K562 (cell line): ENCODE data around the gene POLR2H. TPM values are rescaled to one million over a fixed set of nuclear protein-coding genes. Genes with fewer than 3 reads are reported as not detected.
A peak's percentile ranks its signal among the peaks of the same experiment; 100 is the strongest.

Experiments used
- C11orf30 ChIP-seq: fragments of 450-650 bp; IDR thresholded peaks from 2 replicates; pipeline ENCODE4 v1.6.1; 2016; ENCODE audit warnings: low read depth, mild to moderate bottlenecking
- CEBPB ChIP-seq: fragments of 450-650 bp; IDR thresholded peaks from 2 replicates; pipeline ENCODE4 v1.6.1; 2016; ENCODE audit warnings: missing genetic modification characterization, missing compliant biosample characterization
- CEBPZ ChIP-seq: fragments of 150-350 bp; IDR thresholded peaks from 2 replicates; pipeline ENCODE4 v1.6.1; 2014; ENCODE audit warnings: low read depth, mild to moderate bottlenecking, low read length, borderline replicate concordance
- DLX4 ChIP-seq: fragments of 250-450 bp; sonication (Bioruptor Pico); IDR thresholded peaks from 2 replicates; pipeline ENCODE4 v1.6.1; 2021; ENCODE audit warnings: mild to moderate bottlenecking
- ELF4 ChIP-seq: fragments of 450-650 bp; formaldehyde crosslinking; IDR thresholded peaks from 2 replicates; pipeline ENCODE4 v1.4.0; 2022; ENCODE audit warnings: missing genetic modification characterization
- FOSL1 ChIP-seq: fragments of 200-800 bp; sonication (Bioruptor generic); conservative IDR thresholded peaks from 2 replicates; pipeline ENCODE4 v1.6.1; 2016; ENCODE audit warnings: missing genetic modification characterization, missing compliant biosample characterization
- FOXA1 ChIP-seq: fragments of 450-650 bp; IDR thresholded peaks from 2 replicates; pipeline ENCODE4 v1.6.1; 2016; ENCODE audit warnings: mild to moderate bottlenecking, borderline replicate concordance
- HDAC3 ChIP-seq: fragments of 450-650 bp; IDR thresholded peaks from 2 replicates; pipeline ENCODE4 v1.6.1; 2018; ENCODE audit warnings: borderline replicate concordance, mild to moderate bottlenecking, moderate library complexity; ENCODE audit not compliant: partially characterized antibody
- IRF1 ChIP-seq: sonication (generic); formaldehyde crosslinking; IDR thresholded peaks from 2 replicates; pipeline ENCODE4 v1.8.0; 2022; ENCODE audit warnings: missing genetic modification reagents, mild to moderate bottlenecking, borderline replicate concordance
- JUND ChIP-seq, 2 experiments: IDR thresholded peaks; 2 replicates in 1 of 2; 3 replicates in 1 of 2; pipeline ENCODE4 v1.6.1; 2011; ENCODE audit warnings: borderline replicate concordance in 2 of 2, low read depth in 2 of 2, low read length in 2 of 2, improper control_type of control experiment in 1 of 2, missing biosample characterization in 1 of 2, missing genetic modification characterization in 1 of 2, missing genetic modification reagents in 1 of 2
- KLF10 ChIP-seq: fragments of 250-450 bp; sonication (Bioruptor Pico); IDR thresholded peaks from 2 replicates; pipeline ENCODE4 v1.6.1; 2021; ENCODE audit warnings: matching md5 sums
- MAFF ChIP-seq: IDR thresholded peaks from 2 replicates; pipeline ENCODE4 v1.6.1; 2012; ENCODE audit warnings: low read length, improper control_type of control experiment
- POU5F1 ChIP-seq: fragments of 150-350 bp; IDR thresholded peaks from 2 replicates; pipeline ENCODE4 v1.6.1; 2014; ENCODE audit warnings: borderline replicate concordance, low read length, low read depth, mild to moderate bottlenecking; ENCODE audit not compliant: partially characterized antibody
- TAL1 ChIP-seq: fragments of 450-650 bp; IDR thresholded peaks from 2 replicates; pipeline ENCODE4 v1.6.1; 2016; ENCODE audit warnings: mild to moderate bottlenecking
- ZMIZ1 ChIP-seq, 2 experiments: fragments of 150-350 bp in 1 of 2; IDR thresholded peaks; 2 replicates each; pipeline ENCODE4 v1.6.1; 2012 to 2016; ENCODE audit warnings: low read depth in 2 of 2, low read length in 2 of 2, mild to moderate bottlenecking in 1 of 2, moderate library complexity in 1 of 2
- ZNF12 ChIP-seq: sonication (generic); formaldehyde crosslinking; IDR thresholded peaks from 2 replicates; pipeline ENCODE4 v1.4.0; 2020; ENCODE audit warnings: mild to moderate bottlenecking, missing genetic modification reagents
- polyA plus RNA-seq, 8 experiments: library from polyadenylated mRNA; depleted of rRNA in 4 of 8; stranded (reverse) in 5 of 8; unstranded in 3 of 8; fragments of >200 nt; fragmentation: Nextera tagmentation in 2 of 8; fragmentation: Illumina TruSeq in 1 of 8; extraction: Ambion mirVana in 2 of 8; extraction: Trizol in 1 of 8; gene quantifications; 2 replicates each; pipeline versions ENCODE4 v1.2.1 to v1.2.3, GENCODE V29; 2011 to 2014; ENCODE audit warnings: inconsistent platforms in 1 of 8, missing spikeins in 1 of 8
- total RNA-seq, 7 experiments: library from RNA; depleted of rRNA in 6 of 7; stranded (reverse); fragments of >200 nt in 6 of 7; fragmentation: Illumina TruSeq in 2 of 7; extraction: Trizol in 2 of 7; gene quantifications; 2 replicates each; pipeline versions ENCODE4 v1.2.1 to v1.2.3, GENCODE V29; 2011 to 2021; ENCODE audit warnings: low replicate concordance in 1 of 7

POLR2H gene
- total and polyA plus RNA-seq, 9 of the 15 experiments (the other 6 are each of a cell fraction or from before 2014, with no cell fraction given): 128 to 512 (median 220) TPM

- TF ChIP-seq FOSL1 (tag): no peak
- no peak for TF ChIP-seq HDAC3
- TF ChIP-seq ZMIZ1 (IDR thresholded peaks at IDR 0.05; ENCODE audit: low read depth in 2 of 2, low read length in 2 of 2): no peak
- TF ChIP-seq POU5F1: no peak
- no peak for TF ChIP-seq FOXA1
- no peak for TF ChIP-seq MAFF
- TF ChIP-seq CEBPB (tag): no peak
- TF ChIP-seq KLF10: no peak
- no peak for TF ChIP-seq DLX4 (CRISPR knock-in tag)
- TF ChIP-seq ELF4: no peak
- no peak for TF ChIP-seq IRF1 (CRISPR knock-in tag)
- no peak for TF ChIP-seq C11orf30
- no peak for TF ChIP-seq CEBPZ
- no peak for TF ChIP-seq ZNF12
- no peak for TF ChIP-seq JUND (IDR thresholded peaks at IDR 0.05; ENCODE audit: borderline replicate concordance, low read depth, low read length)
- TF ChIP-seq JUND (tag; IDR thresholded peaks at IDR 0.05; ENCODE audit: borderline replicate concordance, low read depth, low read length): peak; percentile 17; the same call in 1 of the 3 replicates
- TF ChIP-seq TAL1: peak; percentile 31; the same call in 1 of the 2 replicates
- TF ChIP-seq, all 486 proteins: peak for 15
These were observed 28.3 kb upstream of the POLR2H start (continued) for GRCh38 chr3:184333190-184333589.
